AG04449 (cell line): ENCODE measurements around the gene ZNF284.

Experiments used
- CTCF ChIA-PET: fragments of 350-600 bp; formaldehyde crosslinking; extraction: SDS; loops from one replicate; lab custom pipeline; 2021; ENCODE audit warnings: antibody characterized with exemption; lab: Yijun Ruan, JAX
- POLR2A ChIA-PET: fragments of 400-600, 350-600 bp; formaldehyde crosslinking; extraction: SDS; loops from one replicate; lab custom pipeline; 2020; ENCODE audit warnings: antibody characterized with exemption, inconsistent platforms; lab: Yijun Ruan, JAX
- DNase-seq: peaks from one replicate; pipeline ENCODE4 v3.0.0-alpha.2; 2010; ENCODE audit warnings: low read depth, low spot score
- H3K4me3 ChIP-seq: 2 replicates; pipeline ENCODE4 v1.5.1; 2011; ENCODE audit warnings: low read depth, mild to moderate bottlenecking, control low read depth, low read length
- CTCF ChIP-seq: IDR thresholded peaks from one replicate; pipeline ENCODE4 v1.5.1; 2011; ENCODE audit warnings: mild to moderate bottlenecking, moderate library complexity, low read length, control low read depth, inconsistent platforms; ENCODE audit not compliant: insufficient read depth; ENCODE audit errors: missing control alignments

ZNF284 gene

GRCh38 chr19:44042147-44042546 lies 29.8 kb upstream of the ZNF284 start:
- ChIA-PET POLR2A (no interaction called here), CTCF (no interaction called here)
- no peak overlapping the region for H3K4me3 ChIP-seq
- DNase-seq: no peak
- TF ChIP-seq CTCF: no peak

GRCh38 chr19:44050740-44051649 lies 21.0 kb upstream of the ZNF284 start:
- ChIA-PET CTCF (no interaction called here), POLR2A (interaction anchor here (0.6 to 0.8 kb wide), 2 partner anchors 11 to 161 kb away, joined by 3 read pairs; partner anchors contain the start of gene ZNF227)
- TF ChIP-seq CTCF: no peak
- no peak for DNase-seq
- peak overlapping the region; percentile 94 for H3K4me3 ChIP-seq

GRCh38 chr19:44051650-44052402 lies 20.1 kb upstream of the ZNF284 start, which contains the start of gene ZNF223:
Gene ZNF223 (plus strand): TSS chr19:44052036. CDS start chr19:44055177, 3,141 bp downstream.
- H3K4me3 ChIP-seq: peak within 1 kb of the TSS; percentile 94
- CTCF ChIA-PET: no interaction called here
- DNase-seq: peak; percentile 50
- no peak for TF ChIP-seq CTCF
- POLR2A ChIA-PET: interaction anchor here (0.8 kb wide), 1 partner anchor 10 kb away, joined by 3 read pairs; no protein-coding TSS in a partner anchor

DNA sequence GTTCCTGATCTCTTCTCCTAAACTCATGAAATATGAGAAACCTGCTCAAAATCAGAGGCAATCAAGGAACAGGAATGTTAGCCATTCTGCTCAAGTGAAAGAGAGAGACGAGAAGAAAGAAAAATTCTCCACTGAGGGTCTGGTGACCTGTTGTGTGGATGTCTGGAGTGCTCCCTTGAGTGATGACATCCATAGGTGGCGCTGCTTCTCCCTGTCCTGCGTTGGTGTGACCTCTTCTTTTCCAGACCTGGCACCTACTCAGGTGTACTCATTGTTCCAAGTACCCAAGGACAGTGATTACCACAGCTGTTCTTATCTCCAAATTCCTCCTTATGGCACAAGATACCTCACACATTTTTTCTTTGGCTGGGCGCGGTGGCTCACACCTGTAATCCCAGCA lies 16.1 kb upstream of the ZNF284 start:
- POLR2A ChIA-PET: no interaction called here
- TF ChIP-seq CTCF: no peak
- DNase-seq: no peak
- no peak overlapping the region for H3K4me3 ChIP-seq
- CTCF ChIA-PET: no interaction called here

DNA sequence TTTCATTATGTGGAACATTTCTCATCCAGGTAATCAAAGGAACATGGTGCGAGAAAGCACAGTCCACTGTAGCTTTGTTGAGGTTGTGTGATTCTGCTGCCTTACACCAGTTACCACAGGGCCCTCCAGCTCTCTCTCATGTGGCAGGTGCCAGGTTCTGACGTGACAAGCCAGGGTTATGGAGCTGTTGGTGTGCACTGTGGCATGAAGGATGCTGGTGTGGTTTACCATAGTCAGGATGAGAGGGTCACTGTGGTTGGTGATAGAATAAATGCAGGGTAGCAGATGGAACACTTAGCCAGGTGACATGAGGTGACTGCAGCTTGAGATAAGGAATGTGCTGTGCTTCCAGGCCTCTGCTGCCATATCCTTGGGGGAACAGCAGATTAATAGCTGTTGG lies 12.7 kb upstream of the ZNF284 start:
- ChIA-PET POLR2A (no interaction called here), CTCF (no interaction called here)
- no peak for DNase-seq
- no peak overlapping the region for H3K4me3 ChIP-seq
- TF ChIP-seq CTCF: no peak

DNA sequence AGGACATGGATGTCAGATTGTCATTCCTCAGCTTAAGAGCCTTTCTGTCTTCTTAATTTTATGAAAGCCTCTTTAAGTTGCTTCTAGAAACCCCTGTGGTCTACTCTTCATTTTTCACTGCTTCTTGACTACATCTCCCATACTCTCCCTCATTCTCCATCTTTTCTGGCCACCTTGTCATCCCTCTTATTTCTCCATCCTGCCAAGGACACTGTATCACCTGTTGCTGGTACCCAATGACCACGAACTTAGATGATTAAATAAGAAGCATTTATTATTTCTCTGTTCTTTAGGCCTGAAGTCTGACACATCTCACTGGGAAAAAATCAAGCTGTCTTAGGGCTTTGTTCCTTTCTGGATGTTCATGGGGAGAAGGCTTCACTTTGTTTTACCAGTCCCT lies 10.9 kb upstream of the ZNF284 start:
- no peak for DNase-seq
- POLR2A ChIA-PET: no interaction called here
- no peak for TF ChIP-seq CTCF
- no peak overlapping the region for H3K4me3 ChIP-seq
- CTCF ChIA-PET: no interaction called here
